ENCODE measurements around the gene CRYGB. TPM values are rescaled to one million over a fixed set of nuclear protein-coding genes. Genes with fewer than 3 reads are reported as not detected.

The CRYGB gene
- total RNA-seq, 1 experiment from 2014 or later: not detected

GRCh38 chr2:208128136-208128535, 17.8 kb downstream of the CRYGB start:
- H3K36me3 ChIP-seq (ENCODE audit: control insufficient read depth, insufficient read depth, low read length): no peaks in the 10 kb centered on the region
- no peaks in the 10 kb centered on the region for H3K27me3 ChIP-seq (ENCODE audit: control insufficient read depth, insufficient read depth, low read length)
- ATAC-seq (no peak), DNase-seq (ENCODE audit: low read depth, low spot score) (no peak)
- H3K4me3 ChIP-seq (ENCODE audit: low read depth in 2 of 2, low read length in 2 of 2): no peak overlapping the region
- POLR2A ChIA-PET: no interaction called here
- intact Hi-C loops (cut with micrococcal nuclease; ENCODE audit: unreplicated experiment): no loop called here
- no peak overlapping the region for H3K27ac ChIP-seq (ENCODE audit: low read length)
- TF ChIP-seq TCF7L2 (IDR thresholded peaks at IDR 0.05; ENCODE audit: low read depth, low read length): no peak
- TF ChIP-seq CTCF (IDR thresholded peaks at IDR 0.05): no peak
- no peak for TF ChIP-seq POLR2AphosphoS5 (IDR thresholded peaks at IDR 0.05; ENCODE audit: low read depth, low read length)
- no peak for TF ChIP-seq SIN3A (IDR thresholded peaks at IDR 0.05; ENCODE audit: borderline replicate concordance, insufficient read depth, low read depth, low read length)
- no peak for TF ChIP-seq REST (IDR thresholded peaks at IDR 0.05; ENCODE audit: insufficient read depth in 1 of 2, low read depth in 2 of 2, low read length in 1 of 2)
- H3K9me3 ChIP-seq (ENCODE audit: control insufficient read depth, insufficient read depth, low read depth, low read length): no peaks in the 10 kb centered on the region
- H3K4me1 ChIP-seq (ENCODE audit: control insufficient read depth, insufficient read depth, low read length): no peaks in the 10 kb centered on the region
- in situ Hi-C loops (cut with HindIII; ENCODE audit: low pct_unique_long_range_greater_than_20kb, low sequenced_read_pairs): no loop called here
- BruUV-seq (replicated peaks): no TSS peak
- CTCF ChIA-PET: no interaction called here

GRCh38 chr2:208127090-208127489, 18.9 kb downstream of the CRYGB start:
- POLR2A ChIA-PET: no interaction called here
- no TSS peak for BruUV-seq (replicated peaks)
- intact Hi-C loops (cut with micrococcal nuclease; ENCODE audit: unreplicated experiment): no loop called here
- H3K4me3 ChIP-seq (ENCODE audit: low read depth in 2 of 2, low read length in 2 of 2): no peak overlapping the region
- H3K27ac ChIP-seq (ENCODE audit: low read length): no peak overlapping the region
- ATAC-seq (no peak), DNase-seq (ENCODE audit: low read depth, low spot score) (no peak)
- no peaks in the 10 kb centered on the region for H3K9me3 ChIP-seq (ENCODE audit: control insufficient read depth, insufficient read depth, low read depth, low read length)
- TF ChIP-seq CTCF (IDR thresholded peaks at IDR 0.05) (no peak), SIN3A (IDR thresholded peaks at IDR 0.05; ENCODE audit: borderline replicate concordance, insufficient read depth, low read depth, low read length) (no peak), TCF7L2 (IDR thresholded peaks at IDR 0.05; ENCODE audit: low read depth, low read length) (no peak), REST (IDR thresholded peaks at IDR 0.05; ENCODE audit: insufficient read depth in 1 of 2, low read depth in 2 of 2, low read length in 1 of 2) (no peak), POLR2AphosphoS5 (IDR thresholded peaks at IDR 0.05; ENCODE audit: low read depth, low read length) (no peak)
- no peaks in the 10 kb centered on the region for H3K4me1 ChIP-seq (ENCODE audit: control insufficient read depth, insufficient read depth, low read length)
- H3K36me3 ChIP-seq (ENCODE audit: control insufficient read depth, insufficient read depth, low read length): no peaks in the 10 kb centered on the region; the same call in 1 of the 2 replicates
- CTCF ChIA-PET: no interaction called here
- H3K27me3 ChIP-seq (ENCODE audit: control insufficient read depth, insufficient read depth, low read length): no peaks in the 10 kb centered on the region
- in situ Hi-C loops (cut with HindIII; ENCODE audit: low pct_unique_long_range_greater_than_20kb, low sequenced_read_pairs): no loop called here

Data from Panc1 (cell line).